ENCODE data around the gene TGFB2.

GRCh38 chr1:218411101-218411500 is 66.0 kb downstream of the TGFB2 start:
- TF ChIP-seq CTCF (IDR thresholded peaks at IDR 0.05) (no peak), POLR2A (IDR thresholded peaks at IDR 0.05; ENCODE audit: low read depth) (no peak)
